Esophagus muscularis mucosa (tissue), 4 donors: ENCODE measurements around the gene IGFALS.

Experiments
- CTCF ChIP-seq, 3 experiments: fragments of 200-600 bp in 2 of 3; fragments of 450-650 bp in 1 of 3; sonication (generic) in 2 of 3; IDR thresholded peaks; one replicate each; pipeline ENCODE4 v1.5.1; 2017 to 2019; ENCODE audit warnings: antibody characterized with exemption in 3 of 3, mild to moderate bottlenecking in 2 of 3, moderate library complexity in 1 of 3
- EP300 ChIP-seq: sonication (generic); formaldehyde crosslinking; IDR thresholded peaks from one replicate; pipeline ENCODE4 v1.6.1; 2017; ENCODE audit warnings: antibody characterized with exemption
- POLR2A ChIP-seq: fragments of 450-650 bp; IDR thresholded peaks from one replicate; pipeline ENCODE4 v1.6.1; 2017; ENCODE audit warnings: antibody characterized with exemption, moderate library complexity, mild to moderate bottlenecking, low read depth
- POLR2AphosphoS5 ChIP-seq, 2 donors: sonication (generic); formaldehyde crosslinking; IDR thresholded peaks; one replicate each; pipeline ENCODE4 v1.6.1; 2017; ENCODE audit warnings: antibody characterized with exemption in 2 of 2

GRCh38 chr16:1819611-1820010, 26.1 kb upstream of the IGFALS start:
- TF ChIP-seq CTCF (IDR thresholded peaks at IDR 0.05), result no peak
- no peak for TF ChIP-seq POLR2AphosphoS5 (IDR thresholded peaks at IDR 0.05)
- no peak for TF ChIP-seq POLR2A
- TF ChIP-seq EP300, result no peak
